CD14-positive monocyte (primary cell): ENCODE data around the gene CTXN2. TPM values are rescaled to one million over a fixed set of nuclear protein-coding genes. Genes with fewer than 3 reads are reported as not detected.

Experiments used
- DNase-seq, 3 donors: peaks; one replicate each; pipeline ENCODE4 v3.0.0-alpha.2; 2011 to 2022
- H2AFZ ChIP-seq: 2 replicates; pipeline ENCODE4 v1.6.0; 2012; ENCODE audit warnings: mild to moderate bottlenecking, low read depth, low read length, inconsistent platforms; ENCODE audit not compliant: insufficient read depth, poor library complexity, severe bottlenecking
- H3K27ac ChIP-seq, 2 donors: 1 replicate in 1 of 2; 2 replicates in 1 of 2; pipeline ENCODE4 v1.5.1; 2012 to 2013; ENCODE audit warnings: low read length in 2 of 2, control low read depth in 1 of 2, inconsistent platforms in 1 of 2, low read depth in 1 of 2, mild to moderate bottlenecking in 1 of 2
- H3K27me3 ChIP-seq, 2 donors: one replicate each; pipeline versions ENCODE4 v1.6.0 to v1.6.1; 2011 to 2013; ENCODE audit warnings: low read length in 2 of 2; ENCODE audit not compliant: control insufficient read depth in 2 of 2, insufficient read depth in 2 of 2
- H3K36me3 ChIP-seq, 2 donors: replicated peaks in 1 of 2; 1 replicate in 1 of 2; 2 replicates in 1 of 2; pipeline versions ENCODE4 v1.5.1 to v1.6.1; 2012 to 2013; ENCODE audit warnings: low read length in 2 of 2, control low read depth in 1 of 2, inconsistent platforms in 1 of 2, mild to moderate bottlenecking in 1 of 2; ENCODE audit not compliant: insufficient read depth in 2 of 2, control insufficient read depth in 1 of 2
- H3K4me1 ChIP-seq, 2 donors: 1 replicate in 1 of 2; 2 replicates in 1 of 2; pipeline versions ENCODE4 v1.5.1 to v1.6.1; 2012 to 2013; ENCODE audit warnings: low read length in 2 of 2, control low read depth in 1 of 2, inconsistent platforms in 1 of 2, mild to moderate bottlenecking in 1 of 2, moderate library complexity in 1 of 2; ENCODE audit not compliant: insufficient read depth in 2 of 2, control insufficient read depth in 1 of 2
- H3K4me2 ChIP-seq: replicated peaks from 2 replicates; pipeline ENCODE3; 2012; ENCODE audit warnings: low read length, moderate library complexity, mild to moderate bottlenecking; ENCODE audit not compliant: poor library complexity, severe bottlenecking; ENCODE audit errors: extremely low read depth
- H3K4me3 ChIP-seq, 3 experiments: fragments of 200-600 bp in 1 of 3; sonication (generic) in 1 of 3; replicated peaks in 1 of 3; 1 replicate in 2 of 3; 2 replicates in 1 of 3; pipeline ENCODE4 v1.5.1; 2011 to 2013; ENCODE audit warnings: low read length in 3 of 3, mild to moderate bottlenecking in 3 of 3, control low read depth in 2 of 3, low read depth in 2 of 3, inconsistent platforms in 1 of 3, moderate library complexity in 1 of 3
- H3K79me2 ChIP-seq: 2 replicates; pipeline ENCODE4 v1.6.0; 2012; ENCODE audit warnings: mild to moderate bottlenecking, control low read depth, inconsistent platforms, low read length, moderate library complexity; ENCODE audit not compliant: insufficient read depth
- H3K9ac ChIP-seq: 2 replicates; pipeline ENCODE4 v1.6.0; 2017; ENCODE audit warnings: low read length, mild to moderate bottlenecking; ENCODE audit not compliant: insufficient read depth, poor library complexity, severe bottlenecking
- H3K9me3 ChIP-seq, 2 donors: replicated peaks in 1 of 2; 1 replicate in 1 of 2; 2 replicates in 1 of 2; pipeline versions ENCODE4 v1.5.1 to v1.6.1; 2012 to 2013; ENCODE audit warnings: low read length in 2 of 2, control low read depth in 1 of 2; ENCODE audit not compliant: control insufficient read depth in 1 of 2, insufficient read depth in 1 of 2
- H4K20me1 ChIP-seq: 2 replicates; pipeline ENCODE4 v1.6.0; 2012; ENCODE audit warnings: mild to moderate bottlenecking, low read length, control low read depth, moderate library complexity; ENCODE audit not compliant: insufficient read depth
- H3K27ac Mint-ChIP-seq, 7 donors: one replicate each; pipeline ENCODE4 v1.8.0; 2020; ENCODE audit warnings: mild to moderate bottlenecking in 7 of 7, mixed read lengths in 7 of 7, moderate library complexity in 6 of 7, inconsistent platforms in 2 of 7
- H3K27me3 Mint-ChIP-seq, 3 donors: one replicate each; pipeline ENCODE4 v1.8.0; 2021 to 2022; ENCODE audit warnings: low read depth in 3 of 3, mild to moderate bottlenecking in 3 of 3, mixed read lengths in 3 of 3, moderate library complexity in 3 of 3, inconsistent platforms in 1 of 3
- H3K36me3 Mint-ChIP-seq, 2 donors: one replicate each; pipeline ENCODE4 v1.8.0; 2020; ENCODE audit warnings: mixed read lengths in 2 of 2, inconsistent platforms in 1 of 2, mild to moderate bottlenecking in 1 of 2
- H3K4me1 Mint-ChIP-seq: one replicate; pipeline ENCODE4 v1.8.0; 2020; ENCODE audit warnings: mild to moderate bottlenecking, mixed read lengths
- H3K4me3 Mint-ChIP-seq, 2 donors: one replicate each; pipeline ENCODE4 v1.8.0; 2020; ENCODE audit warnings: mild to moderate bottlenecking in 2 of 2, mixed read lengths in 2 of 2, moderate library complexity in 1 of 2
- H3K9me3 Mint-ChIP-seq, 7 donors: one replicate each; pipeline ENCODE4 v1.8.0; 2020 to 2022; ENCODE audit warnings: mixed read lengths in 7 of 7, mild to moderate bottlenecking in 6 of 7, moderate library complexity in 6 of 7, inconsistent platforms in 2 of 7
- WGBS: methylation state at CpG from one replicate; pipeline ENCODE4 v1.1.5; 2013; ENCODE audit warnings: missing lambda C conversion rate; ENCODE audit not compliant: insufficient coverage; 5-methylcytosine and 5-hydroxymethylcytosine counted together
- intact Hi-C, 2 donors: fragments of 100-400 bp; cut with micrococcal nuclease; formaldehyde crosslinking; loops; one replicate each; pipeline versions ENCODE4 v1.15.0 to v1.15.1; 2023
- polyA plus RNA-seq, 3 donors: library from polyadenylated mRNA; depleted of rRNA in 1 of 3; unstranded in 2 of 3; stranded (reverse) in 1 of 3; fragments of 300-500 nt in 2 of 3; fragments of >200 nt in 1 of 3; fragmentation: Illumina TruSeq in 2 of 3; gene quantifications; 1 replicate in 2 of 3; 2 replicates in 1 of 3; pipeline ENCODE4 v1.2.3, GENCODE V29; 2012 to 2021
- TF ChIP-seq, protein P1 (sequence below): fragments of 200-600 bp; IDR thresholded peaks from one replicate; pipeline ENCODE4 v1.8.0; 2022; ENCODE audit warnings: antibody characterized with exemption, mild to moderate bottlenecking

CTXN2 gene
- polyA plus RNA-seq, 3 donors, result not detected

DNA sequence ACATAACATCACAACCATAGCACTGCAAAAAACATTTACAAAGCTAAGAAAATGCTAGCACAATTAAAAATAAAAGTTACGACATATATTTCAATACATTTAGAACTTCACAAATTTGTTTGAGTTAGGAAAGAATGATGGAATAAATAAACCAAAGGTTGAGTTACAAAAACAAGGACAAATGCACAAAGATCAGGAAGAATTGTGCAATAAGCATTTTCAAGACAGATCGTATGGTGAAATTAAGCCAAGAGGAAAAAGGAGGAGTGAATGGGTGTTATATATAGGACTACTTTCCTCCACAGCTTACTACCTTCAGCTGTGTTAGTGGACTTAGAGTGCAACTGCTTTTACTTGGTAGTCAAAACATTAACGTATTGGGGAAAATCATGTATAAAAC is 5.9 kb upstream of the CTXN2 start:
- Histone ChIP-seq H3K9ac (no peak overlapping the region), H2AFZ (no peak overlapping the region), H3K9me3 (no peaks in the 10 kb centered on the region), H3K36me3 (no peaks in the 10 kb centered on the region), H3K79me2 (no peaks in the 10 kb centered on the region), H4K20me1 (no peaks in the 10 kb centered on the region), H3K4me1 (no peaks in the 10 kb centered on the region), H3K4me3 (no peak overlapping the region), H3K27me3 (peaks cover 3 to 4% of the 10 kb centered on the region in 2 donors), H3K27ac (no peak overlapping the region), H3K4me2 (no peak overlapping the region)
- Mint-ChIP-seq H3K9me3 (peaks cover 0 to 2% (median 0%) of the 10 kb centered on the region in 7 donors), H3K36me3 (no peaks in the 10 kb centered on the region), H3K27ac (no peak overlapping the region), H3K4me1 (no peaks in the 10 kb centered on the region), H3K27me3 (peaks cover 1 to 6% (median 2%) of the 10 kb centered on the region in 3 donors), H3K4me3 (no peak overlapping the region)
- DNase-seq, result no peak
- intact Hi-C loops, result no loop called here
- TF ChIP-seq, protein P1, sequence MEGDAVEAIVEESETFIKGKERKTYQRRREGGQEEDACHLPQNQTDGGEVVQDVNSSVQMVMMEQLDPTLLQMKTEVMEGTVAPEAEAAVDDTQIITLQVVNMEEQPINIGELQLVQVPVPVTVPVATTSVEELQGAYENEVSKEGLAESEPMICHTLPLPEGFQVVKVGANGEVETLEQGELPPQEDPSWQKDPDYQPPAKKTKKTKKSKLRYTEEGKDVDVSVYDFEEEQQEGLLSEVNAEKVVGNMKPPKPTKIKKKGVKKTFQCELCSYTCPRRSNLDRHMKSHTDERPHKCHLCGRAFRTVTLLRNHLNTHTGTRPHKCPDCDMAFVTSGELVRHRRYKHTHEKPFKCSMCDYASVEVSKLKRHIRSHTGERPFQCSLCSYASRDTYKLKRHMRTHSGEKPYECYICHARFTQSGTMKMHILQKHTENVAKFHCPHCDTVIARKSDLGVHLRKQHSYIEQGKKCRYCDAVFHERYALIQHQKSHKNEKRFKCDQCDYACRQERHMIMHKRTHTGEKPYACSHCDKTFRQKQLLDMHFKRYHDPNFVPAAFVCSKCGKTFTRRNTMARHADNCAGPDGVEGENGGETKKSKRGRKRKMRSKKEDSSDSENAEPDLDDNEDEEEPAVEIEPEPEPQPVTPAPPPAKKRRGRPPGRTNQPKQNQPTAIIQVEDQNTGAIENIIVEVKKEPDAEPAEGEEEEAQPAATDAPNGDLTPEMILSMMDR, result no peak
- no CpG with 5 or more reads among the region's 3 CpGs for WGBS

DNA sequence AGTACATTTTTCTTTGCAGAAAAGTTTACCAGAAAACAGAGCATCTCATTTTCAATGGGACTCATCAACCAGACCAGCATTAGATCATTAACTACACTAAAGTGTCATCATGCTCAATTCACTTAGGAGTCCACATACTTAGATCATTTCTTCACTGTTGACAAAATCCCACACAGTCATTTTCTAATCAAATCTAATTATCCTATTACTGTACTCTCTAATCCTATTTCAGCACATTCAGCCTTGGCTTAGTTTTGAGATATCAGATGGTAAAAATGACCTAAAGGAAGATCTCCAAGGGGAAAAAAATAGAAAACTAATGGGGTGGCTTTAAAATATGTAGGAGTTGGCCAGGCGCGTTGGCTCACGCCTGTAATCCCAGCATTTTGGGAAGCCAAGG is 5.2 kb upstream of the CTXN2 start:
- TF ChIP-seq, protein P1, result no peak
- H3K4me3 ChIP-seq, result no peak overlapping the region
- intact Hi-C loops, result no loop called here
- H3K27ac ChIP-seq, result no peak overlapping the region
- H3K36me3 ChIP-seq, result no peaks in the 10 kb centered on the region
- Mint-ChIP-seq H3K36me3 (no peaks in the 10 kb centered on the region), H3K27ac (no peak overlapping the region), H3K4me3 (no peak overlapping the region), H3K27me3 (peaks cover 0 to 4% (median 2%) of the 10 kb centered on the region in 3 donors), H3K4me1 (peaks cover 3% of the 10 kb centered on the region), H3K9me3 (peaks cover 0 to 3% (median under 1%) of the 10 kb centered on the region in 7 donors)
- H3K27me3 ChIP-seq, result peaks cover 4 to 5% of the 10 kb centered on the region in 2 donors
- H3K9me3 ChIP-seq, result no peaks in the 10 kb centered on the region
- H4K20me1 ChIP-seq, result no peaks in the 10 kb centered on the region
- H2AFZ ChIP-seq, result no peak overlapping the region
- H3K4me1 ChIP-seq, result peaks cover 0 to 4% of the 10 kb centered on the region in 2 donors
- no peak overlapping the region for H3K4me2 ChIP-seq
- no peaks in the 10 kb centered on the region for H3K79me2 ChIP-seq
- H3K9ac ChIP-seq, result no peak overlapping the region
- no peak for DNase-seq
- no CpG with 5 or more reads among the region's 3 CpGs for WGBS
